Lung (tissue), 12 donors: Measurements from ENCODE around the gene STPG1. TPM values are rescaled to one million over a fixed set of nuclear protein-coding genes. Genes with fewer than 3 reads are reported as not detected.

Experiments
- ATAC-seq: fragments of 200-7000 bp; cut with Tn5 transposase; one replicate; pipeline ENCODE4 v1.9.1; 2020; ENCODE audit warnings: moderate number of reproducible peaks; ENCODE audit not compliant: insufficient read depth, low FRiP score
- DNase-seq, 3 donors: peaks; one replicate each; pipeline ENCODE4 v3.0.0-alpha.2; 2013 to 2017
- H3K27ac ChIP-seq, 2 donors: one replicate each; pipeline ENCODE4 v1.5.1; 2013; ENCODE audit warnings: mild to moderate bottlenecking in 2 of 2, moderate library complexity in 2 of 2, control low read depth in 1 of 2, inconsistent platforms in 1 of 2, low read depth in 1 of 2, low read length in 1 of 2
- H3K27me3 ChIP-seq, 3 donors: one replicate each; pipeline ENCODE4 v1.5.1; 2013; ENCODE audit warnings: low read length in 2 of 3; ENCODE audit not compliant: control insufficient read depth in 3 of 3, insufficient read depth in 3 of 3
- H3K36me3 ChIP-seq, 4 donors: one replicate each; pipeline ENCODE4 v1.5.1; 2013; ENCODE audit warnings: low read length in 4 of 4, mild to moderate bottlenecking in 1 of 4, moderate library complexity in 1 of 4; ENCODE audit not compliant: control insufficient read depth in 4 of 4, insufficient read depth in 4 of 4
- H3K4me1 ChIP-seq, 5 donors: one replicate each; pipeline ENCODE4 v1.5.1; 2013; ENCODE audit warnings: low read length in 5 of 5, mild to moderate bottlenecking in 2 of 5, moderate library complexity in 1 of 5; ENCODE audit not compliant: control insufficient read depth in 5 of 5, insufficient read depth in 5 of 5
- H3K4me3 ChIP-seq: one replicate; pipeline ENCODE4 v1.5.1; 2013; ENCODE audit warnings: mild to moderate bottlenecking, control low read depth, moderate library complexity
- H3K9ac ChIP-seq, 2 donors: one replicate each; pipeline ENCODE4 v1.5.1; 2013; ENCODE audit warnings: low read length in 2 of 2, control low read depth in 1 of 2; ENCODE audit not compliant: insufficient read depth in 1 of 2
- H3K9me3 ChIP-seq, 4 donors: one replicate each; pipeline ENCODE4 v1.5.1; 2013; ENCODE audit warnings: low read length in 3 of 4, mild to moderate bottlenecking in 1 of 4, moderate library complexity in 1 of 4; ENCODE audit not compliant: control insufficient read depth in 4 of 4, insufficient read depth in 3 of 4
- WGBS, 2 donors: extraction: QIAGEN DNeasy Blood & Tissue Kit; methylation state at CpG; one replicate each; pipeline ENCODE4 v1.1.7; 2013; 5-methylcytosine and 5-hydroxymethylcytosine counted together
- polyA plus RNA-seq, 2 donors: library from polyadenylated mRNA; stranded (reverse); fragments of 200-250 nt; gene quantifications; one replicate each; pipeline ENCODE4 v1.2.1, GENCODE V29; 2013
- total RNA-seq, 2 donors: library from RNA; depleted of rRNA in 1 of 2; stranded (reverse); fragments of >200 nt in 1 of 2; gene quantifications; one replicate each; pipeline ENCODE4 v1.2.1, GENCODE V29; 2014 to 2021
- TF ChIP-seq, protein P1 (sequence below): IDR thresholded peaks from 2 replicates; pipeline ENCODE4 v1.5.1; 2012; ENCODE audit warnings: mild to moderate bottlenecking; ENCODE audit errors: control extremely low read depth, extremely low read depth
- donor health status: control.
- donor health status: control.
- donor health status: Bipolar disorder and iron deficiency.
- donor health status: healthy.
- donor health status: DM: yes; HTN: yes; CAD: no.

The STPG1 gene
- total and polyA plus RNA-seq, 4 donors = 6.7 to 13.5 (median 9.8) TPM

DNA sequence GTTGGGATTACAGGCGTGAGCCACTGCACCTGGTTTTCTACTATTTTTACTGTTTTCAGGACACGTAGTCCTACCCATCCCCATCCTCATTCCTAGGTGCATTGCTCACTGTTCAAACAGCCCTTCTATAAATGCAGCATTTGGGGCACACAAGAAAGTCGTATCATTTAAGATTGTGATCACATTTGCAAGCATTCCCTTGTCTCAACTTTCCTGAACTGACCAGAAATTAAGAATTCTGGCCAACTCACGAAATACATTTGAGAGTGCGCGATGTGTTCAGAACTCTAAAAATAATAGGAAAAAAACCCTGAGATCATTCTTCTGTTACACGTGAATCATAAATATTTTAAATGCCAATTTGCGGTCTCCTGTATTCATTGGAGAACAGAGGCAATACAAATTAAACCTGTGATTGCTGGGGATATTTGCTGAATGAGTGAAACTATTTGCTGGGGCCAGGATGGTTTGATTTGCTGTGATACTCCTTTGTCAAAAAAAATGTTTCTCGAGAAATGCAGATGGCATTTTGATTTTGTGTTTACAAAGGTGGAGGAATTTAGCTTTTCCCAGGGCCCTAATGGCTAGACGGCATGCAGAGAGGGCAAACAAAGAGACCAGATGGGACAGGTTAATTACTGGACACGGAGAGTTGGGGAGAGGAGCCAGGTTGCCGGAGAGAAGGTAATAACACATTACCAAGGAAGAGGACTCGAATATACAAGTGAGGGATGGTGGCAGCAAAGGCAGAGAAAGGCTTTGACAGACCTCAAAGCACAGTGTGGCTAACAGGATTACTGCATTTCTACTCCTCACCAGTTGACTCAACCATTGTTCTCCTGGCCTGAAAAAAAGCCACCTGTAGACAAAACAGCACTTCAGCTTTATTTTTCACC is 38.4 kb downstream of the STPG1 start:
- 91 to 93% methylated on average over 13 of the region's 13 CpGs for WGBS, 2 donors
- ATAC-seq = no peak
- H3K36me3 ChIP-seq = peaks cover 0 to 2% (median 0%) of the 10 kb centered on the region in 4 donors

DNA sequence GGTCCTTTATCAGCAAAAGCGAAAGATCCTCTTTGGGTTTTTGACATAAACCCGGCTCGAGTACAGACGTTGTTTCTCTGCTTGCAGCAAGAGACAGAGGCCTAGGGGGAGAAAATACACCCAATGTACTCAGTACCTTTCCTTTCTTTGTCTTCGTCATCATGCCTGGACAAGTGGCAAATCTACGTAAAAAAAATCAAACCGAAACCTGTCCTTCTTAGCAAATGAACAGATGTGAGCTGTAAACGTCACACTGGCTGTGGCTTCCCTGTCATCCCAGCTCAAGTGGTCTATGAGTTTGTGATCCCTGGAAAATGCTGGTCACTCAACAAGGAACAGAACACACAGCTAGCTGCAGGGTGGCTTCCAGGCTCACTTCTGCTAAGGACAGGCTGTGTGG is 39.9 kb downstream of the STPG1 start:
- TF ChIP-seq, protein P1, sequence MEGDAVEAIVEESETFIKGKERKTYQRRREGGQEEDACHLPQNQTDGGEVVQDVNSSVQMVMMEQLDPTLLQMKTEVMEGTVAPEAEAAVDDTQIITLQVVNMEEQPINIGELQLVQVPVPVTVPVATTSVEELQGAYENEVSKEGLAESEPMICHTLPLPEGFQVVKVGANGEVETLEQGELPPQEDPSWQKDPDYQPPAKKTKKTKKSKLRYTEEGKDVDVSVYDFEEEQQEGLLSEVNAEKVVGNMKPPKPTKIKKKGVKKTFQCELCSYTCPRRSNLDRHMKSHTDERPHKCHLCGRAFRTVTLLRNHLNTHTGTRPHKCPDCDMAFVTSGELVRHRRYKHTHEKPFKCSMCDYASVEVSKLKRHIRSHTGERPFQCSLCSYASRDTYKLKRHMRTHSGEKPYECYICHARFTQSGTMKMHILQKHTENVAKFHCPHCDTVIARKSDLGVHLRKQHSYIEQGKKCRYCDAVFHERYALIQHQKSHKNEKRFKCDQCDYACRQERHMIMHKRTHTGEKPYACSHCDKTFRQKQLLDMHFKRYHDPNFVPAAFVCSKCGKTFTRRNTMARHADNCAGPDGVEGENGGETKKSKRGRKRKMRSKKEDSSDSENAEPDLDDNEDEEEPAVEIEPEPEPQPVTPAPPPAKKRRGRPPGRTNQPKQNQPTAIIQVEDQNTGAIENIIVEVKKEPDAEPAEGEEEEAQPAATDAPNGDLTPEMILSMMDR = no peak
- no peak for ATAC-seq
- Histone ChIP-seq H3K4me3 (no peak overlapping the region), H3K9me3 (no peaks in the 10 kb centered on the region), H3K27me3 (no peaks in the 10 kb centered on the region), H3K4me1 (peaks cover 0 to 1% (median 0%) of the 10 kb centered on the region in 5 donors), H3K27ac (no peak overlapping the region), H3K36me3 (peaks cover 0 to 2% (median 0%) of the 10 kb centered on the region in 4 donors), H3K9ac (no peak overlapping the region)
- WGBS, 2 donors = 89 to 92% methylated on average over 8 of the region's 8 CpGs
- no peak for DNase-seq

More for the DNA sequence above, 38.4 kb downstream of the STPG1 start:
- Histone ChIP-seq H3K9ac (no peak overlapping the region), H3K9me3 (no peaks in the 10 kb centered on the region), H3K4me1 (peaks cover 0 to 1% (median 0%) of the 10 kb centered on the region in 5 donors), H3K27ac (no peak overlapping the region), H3K27me3 (no peaks in the 10 kb centered on the region), H3K4me3 (no peak overlapping the region)
- TF ChIP-seq, protein P1 = no peak
- no peak for DNase-seq

DNA sequence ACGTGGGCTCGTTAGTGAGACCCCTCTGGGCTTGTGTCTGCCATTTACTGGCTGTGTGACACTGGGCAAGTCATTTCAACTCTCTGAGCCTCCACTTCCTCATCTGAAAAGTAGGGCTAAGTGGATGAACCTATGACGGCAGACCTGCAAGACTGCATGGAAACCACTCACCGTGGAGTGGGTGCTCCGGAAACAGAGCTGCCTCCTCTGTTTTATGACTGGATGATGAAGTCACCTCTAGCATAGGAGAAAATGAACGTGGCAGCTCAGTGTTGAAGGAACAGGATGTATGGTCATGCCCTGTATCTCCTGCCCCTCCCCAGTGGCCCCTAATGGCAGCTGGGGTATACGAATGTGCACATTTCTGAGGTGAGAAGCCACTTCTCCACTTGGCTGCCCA is 40.5 kb downstream of the STPG1 start:
- Histone ChIP-seq H3K9me3 (no peaks in the 10 kb centered on the region), H3K4me1 (peaks cover 0 to 1% (median 0%) of the 10 kb centered on the region in 5 donors), H3K9ac (no peak overlapping the region), H3K27ac (no peak overlapping the region), H3K36me3 (peaks cover 0 to 2% (median 0%) of the 10 kb centered on the region in 4 donors), H3K4me3 (no peak overlapping the region), H3K27me3 (no peaks in the 10 kb centered on the region)
- DNase-seq (no peak), ATAC-seq (no peak)
- TF ChIP-seq, protein P1 = no peak
- 67 to 81% methylated on average over 7 of the region's 7 CpGs for WGBS, 2 donors
